Raji (cell line): Measurements from ENCODE around the gene EHF.

Experiments used
- POLR2A ChIP-seq: IDR thresholded peaks from 2 replicates; pipeline ENCODE4 v1.6.1; 2011; ENCODE audit warnings: low read depth, low read length, control low read depth; ENCODE audit not compliant: insufficient read depth

The EHF gene

DNA sequence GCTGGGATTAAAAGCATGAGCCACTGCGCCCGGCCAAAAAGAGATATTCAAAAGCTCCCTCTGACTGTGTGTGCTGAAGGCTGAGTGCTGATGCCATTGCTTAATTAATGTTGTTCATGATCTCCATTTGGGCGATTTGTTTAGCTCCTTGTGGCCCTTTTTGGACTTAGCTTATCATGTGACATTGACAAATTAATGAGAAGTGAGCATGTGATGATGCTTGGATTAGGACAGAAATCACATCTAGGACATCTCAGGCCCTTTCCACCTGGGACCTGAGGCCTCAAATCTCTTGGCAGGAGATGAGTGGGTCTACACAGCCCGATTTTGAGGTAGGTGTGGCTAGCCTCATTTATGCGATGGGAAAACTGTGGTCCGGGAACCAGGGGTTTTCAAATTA is 10.4 kb downstream of the EHF start:
- TF ChIP-seq POLR2A: no peak

DNA sequence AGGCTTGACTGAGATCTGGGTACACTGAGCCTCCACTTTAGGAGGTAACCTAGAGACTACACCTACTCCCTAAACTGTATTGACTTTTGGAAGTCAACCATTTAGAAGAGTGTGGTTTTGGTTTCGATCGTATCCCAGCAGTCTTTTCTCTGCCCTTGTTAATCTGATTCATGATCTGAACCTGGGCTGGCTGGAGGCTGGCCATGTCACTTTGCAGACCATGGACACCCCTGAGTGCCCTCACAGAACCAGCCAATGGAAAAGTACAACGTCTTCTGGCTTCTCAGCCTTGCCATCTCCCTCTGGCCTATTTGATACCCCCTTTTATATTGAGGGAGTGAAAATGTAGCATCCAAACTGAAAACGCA is 10.8 kb downstream of the EHF start:
- no peak for TF ChIP-seq POLR2A

DNA sequence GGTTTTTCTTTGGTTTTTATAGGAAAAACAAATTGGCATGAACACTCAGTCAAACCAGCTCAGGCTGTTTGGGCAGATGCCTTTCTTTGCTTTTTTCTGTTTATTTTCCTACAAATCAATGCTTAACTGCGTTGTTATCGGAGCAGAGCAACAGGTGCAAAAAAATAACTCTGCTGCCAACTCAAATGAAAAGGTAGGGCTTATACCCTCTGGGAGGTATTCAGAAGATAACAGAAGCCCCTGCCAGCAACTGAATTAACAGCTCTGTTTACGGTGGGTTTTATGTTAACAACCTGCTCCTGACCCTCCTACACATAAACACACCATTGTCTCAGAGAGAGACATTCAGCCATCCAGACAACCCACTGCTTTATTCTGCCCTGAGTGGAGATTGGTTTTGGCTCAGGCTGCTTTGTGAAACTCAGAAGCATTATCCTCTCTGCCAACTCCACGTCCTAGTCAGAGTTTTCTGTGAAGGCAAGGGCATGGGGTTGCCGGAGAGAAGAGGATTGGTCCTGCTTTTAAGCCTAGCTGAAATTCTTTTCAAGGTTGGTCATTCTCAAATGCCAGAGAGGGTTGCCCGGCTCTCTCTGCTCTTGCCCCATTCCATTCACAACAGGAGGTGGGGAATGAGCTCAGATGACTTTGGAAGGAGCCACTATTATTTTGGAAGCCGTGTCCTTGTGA is 11.4 kb downstream of the EHF start:
- TF ChIP-seq POLR2A: no peak

DNA sequence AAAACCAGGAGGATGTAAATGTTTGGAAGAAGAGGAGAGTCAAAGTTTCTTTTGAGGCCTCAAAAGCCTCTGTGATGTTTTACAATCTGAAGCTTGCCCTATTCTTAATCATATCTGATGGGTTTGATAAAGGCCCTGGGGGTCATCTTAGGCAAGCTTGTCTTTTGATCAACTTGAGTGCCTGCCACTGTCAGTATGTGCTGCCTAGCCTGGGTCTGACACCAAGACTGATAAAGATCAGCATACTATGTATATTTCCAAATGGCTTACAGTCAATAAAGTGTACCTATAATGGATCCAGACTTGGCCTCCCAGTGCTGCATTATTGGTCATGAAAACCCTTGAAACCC is 12.7 kb downstream of the EHF start:
- no peak for TF ChIP-seq POLR2A

DNA sequence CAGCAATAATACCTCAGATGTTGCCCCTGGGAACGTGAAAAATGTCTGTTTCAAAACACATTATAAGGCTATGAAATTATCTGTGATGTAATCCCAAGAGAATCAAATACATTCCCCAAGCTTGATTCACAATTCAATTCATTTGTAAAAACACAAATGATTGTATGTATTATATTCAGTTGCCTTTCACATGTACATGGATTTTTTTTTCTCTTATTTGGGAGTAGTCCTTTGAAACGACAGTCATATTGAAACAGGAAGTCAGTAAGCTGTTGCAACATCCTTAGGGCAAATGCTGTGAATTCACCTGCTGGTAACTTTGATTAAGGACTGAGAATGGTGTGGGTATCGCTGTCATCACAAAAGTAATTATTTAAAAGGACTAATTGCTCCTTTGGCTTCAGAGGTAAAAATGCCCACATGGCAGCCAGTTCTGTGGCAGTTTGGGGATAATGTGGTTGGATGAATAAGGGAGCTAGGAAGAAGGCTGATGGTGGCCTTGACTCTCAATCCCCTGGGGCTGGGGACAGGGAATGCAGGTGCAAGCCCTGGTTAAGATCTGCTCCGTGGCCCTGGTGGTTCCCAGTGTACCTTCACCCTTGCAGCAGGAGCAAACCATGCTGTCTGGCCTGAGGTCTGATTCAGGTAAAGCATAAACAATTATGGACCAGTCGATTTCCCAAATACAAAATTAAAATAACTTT is 13.2 kb downstream of the EHF start:
- no peak for TF ChIP-seq POLR2A

DNA sequence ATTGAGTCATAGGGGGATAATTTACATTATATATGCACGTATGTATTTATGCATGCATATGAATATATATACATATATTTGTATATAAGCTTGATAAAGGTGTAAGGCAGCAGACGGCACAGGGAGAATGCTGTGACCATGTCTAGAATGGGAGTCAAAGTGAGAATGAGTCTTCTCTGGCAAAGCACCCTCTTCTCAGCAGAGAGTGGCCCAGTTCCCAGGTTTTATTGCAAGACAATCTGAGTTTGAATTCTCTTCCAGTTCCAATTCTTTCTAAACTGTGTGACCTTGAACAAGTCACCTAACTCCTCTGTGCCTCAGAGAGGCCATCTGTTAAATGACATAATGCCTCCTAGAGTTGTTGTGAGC is 13.8 kb downstream of the EHF start:
- TF ChIP-seq POLR2A: no peak

DNA sequence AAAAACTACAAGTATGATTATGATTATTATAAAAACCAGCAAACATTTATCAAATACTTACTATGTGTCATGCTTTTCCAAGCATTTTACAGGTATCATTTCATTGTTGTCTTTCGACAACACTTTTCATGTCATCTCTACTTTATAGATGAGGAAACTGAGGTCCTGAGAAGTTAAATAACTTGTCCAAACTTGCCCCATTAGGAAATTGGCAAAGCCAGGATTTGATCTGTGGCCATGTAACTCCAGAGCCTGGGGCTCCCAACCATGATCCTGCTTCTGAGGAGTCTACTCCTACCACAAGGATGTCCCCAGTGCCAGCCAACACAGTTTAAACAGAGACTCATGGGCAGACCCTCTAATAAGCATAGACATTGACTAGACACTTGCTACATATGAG is 15.2 kb downstream of the EHF start:
- TF ChIP-seq POLR2A: no peak

DNA sequence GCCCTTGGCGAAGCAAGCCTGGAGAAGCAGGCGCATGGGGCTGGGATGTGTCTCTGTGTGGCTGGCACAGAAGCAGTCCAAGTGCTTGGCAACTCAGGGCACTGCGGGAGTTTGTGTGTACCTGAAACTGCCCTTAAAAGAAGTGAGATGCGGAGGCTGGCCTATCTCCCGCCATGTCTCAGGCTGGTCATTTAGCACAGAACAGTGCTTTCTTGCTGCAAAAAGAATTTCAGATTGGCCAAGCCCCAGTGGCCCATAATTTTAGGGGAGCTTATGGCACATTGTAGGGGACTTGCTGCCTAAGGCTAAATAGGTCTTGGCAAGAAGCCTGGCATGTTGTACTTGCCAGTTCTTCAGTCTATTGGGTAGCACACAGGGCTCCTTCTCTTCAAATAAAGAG is 16.4 kb downstream of the EHF start:
- TF ChIP-seq POLR2A: no peak

DNA sequence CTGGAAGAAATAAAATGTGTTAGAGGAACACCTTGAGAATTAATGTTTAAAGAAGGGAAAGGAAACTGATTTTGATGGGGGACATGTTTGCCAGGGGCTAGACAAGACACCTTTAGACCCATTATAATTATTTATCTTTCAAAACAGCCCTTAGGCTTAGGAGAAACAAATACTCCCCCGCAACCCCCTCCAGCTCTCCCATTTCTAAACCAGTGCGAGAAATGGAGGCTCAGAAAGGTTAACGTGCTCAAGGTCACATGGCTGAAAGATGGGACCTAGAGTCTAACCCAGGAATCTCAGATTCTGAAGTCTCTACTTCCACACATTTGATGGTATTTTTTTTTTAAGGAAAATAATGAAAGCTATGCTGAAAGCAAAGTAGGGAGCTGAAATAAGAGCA is 18.0 kb downstream of the EHF start:
- TF ChIP-seq POLR2A: no peak

DNA sequence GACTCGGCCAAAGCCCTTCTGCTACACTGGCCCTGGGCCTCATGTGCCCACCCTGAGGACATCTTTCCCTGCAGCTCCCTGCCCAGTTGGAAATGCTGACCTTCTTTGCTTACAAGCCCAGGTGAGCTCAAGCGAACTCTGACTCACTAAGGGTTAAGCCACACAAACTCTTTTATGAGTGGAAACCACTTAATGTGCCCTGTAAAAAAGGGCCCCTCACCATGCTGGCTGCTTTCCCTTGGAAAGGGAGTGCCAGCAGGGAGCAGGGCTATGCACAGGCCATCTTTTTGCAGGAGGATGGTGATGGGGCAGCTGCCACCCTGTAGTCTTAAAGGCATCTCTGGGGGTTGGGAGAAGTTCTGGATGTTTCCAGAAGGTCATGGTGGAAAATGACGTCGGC is 18.7 kb downstream of the EHF start:
- TF ChIP-seq POLR2A: no peak

DNA sequence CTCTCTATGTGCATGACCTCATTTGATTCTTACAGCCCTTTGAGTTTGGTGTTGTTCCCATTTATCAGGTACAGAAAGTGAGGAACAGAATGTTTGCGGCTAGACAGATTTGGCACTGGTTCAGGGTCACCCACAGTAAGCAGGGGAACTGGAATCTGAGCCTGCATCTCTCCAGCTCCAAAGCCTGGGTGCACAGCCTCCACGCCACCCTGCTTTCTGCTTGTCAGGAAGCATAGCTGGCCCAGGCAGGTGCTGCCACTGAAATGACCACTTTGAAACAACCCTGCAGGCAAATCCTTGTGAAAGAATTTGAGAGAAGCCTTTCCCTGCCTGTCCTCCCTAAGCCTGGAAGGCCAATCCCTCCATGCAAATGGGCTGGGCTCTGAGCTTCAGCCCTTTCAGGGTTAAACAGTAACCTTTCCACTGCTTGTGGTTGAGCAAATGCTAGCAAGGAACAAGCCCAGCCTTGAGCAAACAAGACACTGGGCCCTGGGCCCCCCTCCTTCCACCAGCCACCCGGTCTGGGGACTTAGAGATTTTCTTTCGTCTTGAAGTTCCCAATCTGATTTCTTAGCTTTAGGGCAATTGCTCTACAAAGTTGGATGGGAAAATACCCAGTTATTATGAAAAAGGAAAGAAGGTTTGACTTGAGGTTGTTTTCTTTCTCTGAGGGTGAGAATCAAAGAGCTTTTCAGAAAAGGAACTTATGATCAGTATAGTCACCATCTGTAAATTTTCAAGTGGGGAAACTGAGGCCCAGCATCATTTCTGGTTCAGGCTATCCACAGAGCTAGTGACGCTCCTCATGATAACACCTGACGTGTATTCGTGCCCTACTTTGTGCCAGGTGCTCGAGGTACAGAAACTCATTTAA is 19.4 kb downstream of the EHF start:
- TF ChIP-seq POLR2A: no peak

DNA sequence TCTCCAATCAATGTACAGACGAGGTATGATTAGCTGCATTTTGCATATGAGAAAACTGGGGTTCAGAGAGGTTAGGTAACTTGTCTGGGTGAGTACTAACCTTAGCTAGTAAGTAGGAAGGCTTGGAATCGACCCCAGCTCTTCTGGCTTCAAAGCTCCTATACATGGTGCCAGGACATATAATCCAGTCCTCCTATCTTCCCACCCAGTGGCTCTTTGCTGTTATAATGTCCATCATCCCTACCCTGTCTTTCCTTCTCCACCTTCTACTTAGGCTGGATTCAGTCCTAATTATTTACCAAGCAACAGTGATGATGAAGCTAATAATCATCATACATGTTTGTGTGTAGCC is 20.0 kb downstream of the EHF start:
- TF ChIP-seq POLR2A: no peak

DNA sequence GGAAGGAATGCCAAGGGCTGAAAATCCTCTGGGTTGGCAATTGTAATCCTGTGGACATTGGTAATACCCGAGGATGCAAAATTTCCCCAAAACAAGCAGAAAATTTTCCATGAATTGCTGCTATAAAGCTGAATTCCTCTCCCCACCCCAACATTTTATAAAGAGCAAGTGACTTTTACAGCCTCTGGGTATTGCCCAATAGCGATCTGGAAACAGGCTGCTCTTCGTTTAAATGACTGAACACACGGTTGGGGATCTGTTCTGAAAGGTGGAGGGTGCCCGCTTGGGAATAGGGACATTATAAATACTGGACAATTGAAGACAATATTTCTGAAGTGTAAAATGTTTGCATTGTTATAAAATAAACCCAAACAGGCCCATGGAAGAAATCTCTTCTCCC is 20.6 kb downstream of the EHF start:
- TF ChIP-seq POLR2A: no peak

DNA sequence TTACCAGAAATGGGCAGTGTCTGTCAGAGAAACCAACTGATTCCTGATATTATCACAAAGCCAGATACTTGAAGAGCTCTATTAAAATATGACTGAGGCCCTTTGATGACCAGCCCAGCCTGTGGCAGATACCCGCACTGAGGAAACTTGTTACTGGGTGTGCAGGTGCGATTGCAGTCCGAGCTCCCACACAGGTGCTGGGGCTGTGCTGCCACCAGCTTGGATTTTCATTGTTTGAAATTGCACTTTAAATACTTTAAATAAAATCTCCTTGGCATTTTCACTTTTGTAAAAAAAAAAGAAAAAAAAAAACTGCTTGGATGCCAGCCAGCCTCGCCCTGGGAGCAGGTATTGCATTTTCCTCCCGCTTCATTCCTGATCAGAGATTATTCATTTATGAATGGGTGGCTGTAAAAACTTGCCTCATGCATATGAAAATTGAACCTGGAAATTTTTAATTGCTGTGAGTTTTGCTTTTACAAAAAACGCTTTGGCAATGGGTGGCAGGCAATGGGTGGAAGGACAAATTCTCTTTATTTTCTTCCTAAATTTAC is 21.2 kb downstream of the EHF start:
- no peak for TF ChIP-seq POLR2A

DNA sequence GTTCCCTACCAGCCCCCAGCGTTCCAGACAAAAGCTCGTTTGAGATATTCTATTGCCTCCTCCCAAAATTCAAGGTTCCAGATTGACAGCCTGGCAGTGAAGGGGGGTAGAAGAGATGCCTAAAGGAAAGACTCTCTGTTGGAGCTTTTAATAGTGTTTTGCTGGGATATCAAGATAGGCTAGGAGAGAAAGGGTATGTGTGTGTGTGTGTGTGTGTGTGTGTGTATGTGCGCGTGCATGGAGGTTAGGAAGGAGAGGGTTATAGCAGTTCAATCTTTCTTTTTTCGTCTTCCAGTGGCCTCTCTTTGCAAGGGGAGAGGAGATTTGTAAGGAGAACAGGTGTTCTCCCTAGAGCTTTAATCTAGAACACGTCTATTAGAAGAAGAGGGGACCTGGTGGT is 22.0 kb downstream of the EHF start:
- no peak for TF ChIP-seq POLR2A

DNA sequence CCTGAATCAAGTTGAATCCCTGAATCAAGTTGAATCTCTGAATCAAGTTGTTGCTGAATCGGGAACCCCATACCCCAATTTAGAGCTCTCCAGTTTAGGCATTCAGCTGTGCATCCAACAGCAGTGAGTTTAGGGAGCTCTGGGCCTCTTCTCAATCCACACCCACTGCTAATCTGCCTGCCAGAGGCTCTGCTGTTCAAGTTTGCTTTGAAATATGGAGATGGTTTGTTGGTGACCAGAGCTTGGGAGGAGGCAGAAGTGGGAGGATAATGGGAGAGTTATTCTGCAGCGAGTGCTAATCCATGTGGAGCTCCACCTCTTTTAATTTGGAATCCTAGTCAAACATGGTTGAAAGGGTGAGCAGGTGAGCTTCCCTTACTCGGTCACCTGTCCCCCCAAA is 22.4 kb downstream of the EHF start:
- TF ChIP-seq POLR2A: no peak

DNA sequence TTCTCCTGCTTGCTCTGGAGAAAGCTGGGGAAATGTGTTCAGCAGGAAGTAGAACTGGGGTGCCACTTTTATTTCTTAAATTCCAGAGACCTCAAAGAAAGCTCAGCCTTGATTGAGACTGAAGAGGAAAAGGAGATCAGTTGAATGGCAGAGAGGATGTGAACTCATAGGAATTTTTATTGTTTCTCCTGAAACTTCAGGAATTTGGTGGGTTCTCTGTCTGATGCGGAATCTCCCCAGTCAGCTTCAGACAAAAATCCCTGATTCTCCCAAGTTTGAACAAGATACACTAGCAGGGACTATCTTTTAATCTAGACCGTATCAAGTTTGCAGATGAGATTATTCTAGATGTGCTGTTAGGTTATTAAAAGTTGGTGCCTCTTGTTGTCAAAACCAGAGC is 23.0 kb downstream of the EHF start:
- TF ChIP-seq POLR2A: no peak
